HG03565 (cell line): ENCODE measurements around the gene NXPE4.
"Not testable (repeated sequence)": the region's sequence is repeated elsewhere in the genome, so short reads cannot be mapped to it uniquely, and the experiment has no call there.

ENCODE experiments used
- ATAC-seq: cut with Tn5 transposase; IDR thresholded peaks from one replicate; pipeline ENCODE4 v1.9.1; 2021; ENCODE audit warnings: mild to moderate bottlenecking, moderate library complexity; ENCODE audit not compliant: unreplicated experiment

Gene NXPE4

GRCh38 chr11:114595571-114595970 is at the start of gene NXPE4:
Gene NXPE4, minus strand, starts transcription at chr11:114595786. Its CDS starts 1,027 bp downstream, at chr11:114594759.
- no peak for ATAC-seq

GRCh38 chr11:114639440-114639839 is 43.9 kb upstream of the NXPE4 start:
- ATAC-seq = not testable (repeated sequence)

GRCh38 chr11:114631445-114631965 is 35.9 kb upstream of the NXPE4 start:
- ATAC-seq = not testable (repeated sequence)

GRCh38 chr11:114625294-114625693 is 29.7 kb upstream of the NXPE4 start:
- no peak for ATAC-seq

- no peak for ATAC-seq
These were observed 29.0 kb upstream of the NXPE4 start for GRCh38 chr11:114624455-114625207.

- ATAC-seq = no peak
These were observed 28.1 kb upstream of the NXPE4 start for GRCh38 chr11:114623720-114624119.

- ATAC-seq = no peak
These were observed 27.3 kb upstream of the NXPE4 start for GRCh38 chr11:114622858-114623257.

- no peak for ATAC-seq
These were observed 26.6 kb upstream of the NXPE4 start for GRCh38 chr11:114621950-114622809.

GRCh38 chr11:114621072-114621471 is 25.5 kb upstream of the NXPE4 start:
- ATAC-seq = no peak

GRCh38 chr11:114619659-114620173 is 24.1 kb upstream of the NXPE4 start:
- no peak for ATAC-seq

- no peak for ATAC-seq
These were observed 22.6 kb upstream of the NXPE4 start for GRCh38 chr11:114618139-114618538.

GRCh38 chr11:114617157-114618124 is 21.9 kb upstream of the NXPE4 start:
- no peak for ATAC-seq

- ATAC-seq = no peak
These were observed 20.9 kb upstream of the NXPE4 start for GRCh38 chr11:114616516-114616915.

GRCh38 chr11:114615448-114616361 is 20.1 kb upstream of the NXPE4 start:
- ATAC-seq = no peak

GRCh38 chr11:114614127-114614720 is 18.6 kb upstream of the NXPE4 start:
- no peak for ATAC-seq

GRCh38 chr11:114613094-114613493 is 17.5 kb upstream of the NXPE4 start:
- not testable (repeated sequence) for ATAC-seq

- ATAC-seq = no peak
These were observed 17.1 kb upstream of the NXPE4 start for GRCh38 chr11:114612686-114613085.

GRCh38 chr11:114612199-114612598 is 16.6 kb upstream of the NXPE4 start:
- ATAC-seq = not testable (repeated sequence)
